A549 (cell line): ENCODE results near the gene TMCC3. TPM values are rescaled to one million over a fixed set of nuclear protein-coding genes. Genes with fewer than 3 reads are reported as not detected.

Experiments
- ATAC-seq, 2 experiments: fragments of 200-7000 bp in 1 of 2; fragments of >200 bp in 1 of 2; cut with Nextera tagmentation in 1 of 2; cut with Tn5 transposase in 1 of 2; 3 replicates each; pipeline versions ENCODE4 v1.8.0 to v1.9.1; 2018 to 2020; ENCODE audit warnings: mild to moderate bottlenecking in 1 of 2, moderate library complexity in 1 of 2
- CTCF ChIA-PET: fragments of 300-600 bp; sonication (Branson Sonifier 250); formaldehyde crosslinking; extraction: SDS; loops from one replicate; lab custom pipeline; 2021; ENCODE audit warnings: antibody characterized with exemption, inconsistent platforms; lab: Yijun Ruan, JAX
- POLR2A ChIA-PET: fragments of 350-600 bp; formaldehyde crosslinking; extraction: SDS; loops from one replicate; lab custom pipeline; 2021; ENCODE audit warnings: antibody characterized with exemption, inconsistent platforms; lab: Yijun Ruan, JAX
- DNase-seq, 2 experiments: peaks; one replicate each; pipeline versions ENCODE4 v3.0.0 to v3.0.0-alpha.2; 2011 to 2016; ENCODE audit warnings: low read depth in 1 of 2, low spot score in 1 of 2
- FAIRE-seq: peaks from 2 replicates; lab custom pipeline; 2011; peaks lifted over from hg19 to GRCh38; lab: Jason Lieb, UNC
- H3K27ac ChIP-seq, 2 experiments: fragments of >200 bp; sonication (Bioruptor Twin); formaldehyde crosslinking; 3 replicates each; pipeline ENCODE4 v1.5.1; 2016 to 2017
- H3K4me1 ChIP-seq: fragments of >200 bp; sonication (Bioruptor Twin); formaldehyde crosslinking; 3 replicates; pipeline ENCODE4 v1.6.1; 2016
- H3K4me2 ChIP-seq: fragments of >200 bp; sonication (Bioruptor Twin); formaldehyde crosslinking; 3 replicates; pipeline ENCODE4 v1.6.1; 2016
- H3K4me3 ChIP-seq: fragments of >200 bp; sonication (Bioruptor Twin); formaldehyde crosslinking; 3 replicates; pipeline ENCODE4 v1.5.1; 2016
- H3K9me3 ChIP-seq: fragments of >200 bp; sonication (Bioruptor Twin); formaldehyde crosslinking; 3 replicates; pipeline ENCODE4 v1.6.1; 2016
- BHLHE40 ChIP-seq: IDR thresholded peaks from 2 replicates; pipeline ENCODE4 v1.6.1; 2012; ENCODE audit warnings: low read depth, low read length, inconsistent platforms
- CBX2 ChIP-seq: fragments of 200-600 bp; sonication (generic); IDR thresholded peaks from 2 replicates; pipeline ENCODE4 v1.6.1; 2016; ENCODE audit warnings: low read depth, mild to moderate bottlenecking, borderline replicate concordance
- CEBPB ChIP-seq, 2 experiments: fragments of >200 bp in 1 of 2; sonication (Bioruptor Twin) in 1 of 2; formaldehyde crosslinking in 1 of 2; IDR thresholded peaks; 2 replicates each; pipeline ENCODE4 v1.6.1; 2012 to 2016
- CHD2 ChIP-seq: fragments of 150-350 bp; IDR thresholded peaks from 2 replicates; pipeline ENCODE4 v1.6.1; 2014; ENCODE audit warnings: low read length; ENCODE audit not compliant: partially characterized antibody
- CHD4 ChIP-seq: fragments of 200-600 bp; sonication (generic); IDR thresholded peaks from 2 replicates; pipeline ENCODE4 v1.6.1; 2016; ENCODE audit warnings: antibody characterized with exemption, mild to moderate bottlenecking, borderline replicate concordance
- CTCF ChIP-seq: fragments of >200 bp; sonication (Bioruptor Twin); formaldehyde crosslinking; IDR thresholded peaks from 3 replicates; pipeline ENCODE4 v1.5.1; 2016
- EP300 ChIP-seq, 2 experiments: fragments of >200 bp; sonication (Bioruptor Twin); formaldehyde crosslinking; IDR thresholded peaks; 2 replicates in 1 of 2; 3 replicates in 1 of 2; pipeline ENCODE4 v1.6.1; 2016 to 2017
- HDAC2 ChIP-seq: fragments of 200-600 bp; sonication (generic); IDR thresholded peaks from 2 replicates; pipeline ENCODE4 v1.6.1; 2016
- NFE2L2 ChIP-seq: fragments of 150-350 bp; conservative IDR thresholded peaks from 2 replicates; pipeline ENCODE4 v1.6.1; 2014; ENCODE audit warnings: low read length
- PBX3 ChIP-seq: IDR thresholded peaks from 2 replicates; pipeline ENCODE4 v1.6.1; 2012
- POLR2A ChIP-seq: IDR thresholded peaks from 2 replicates; pipeline ENCODE4 v1.6.1; 2012; ENCODE audit warnings: mild to moderate bottlenecking, low read length
- POLR2AphosphoS2 ChIP-seq: conservative IDR thresholded peaks from 2 replicates; pipeline ENCODE4 v1.6.1; 2012; ENCODE audit warnings: low read length, improper control_type of control experiment, inconsistent platforms
- RAD21 ChIP-seq, 2 experiments: fragments of >200 bp in 1 of 2; sonication (Bioruptor Twin) in 1 of 2; formaldehyde crosslinking in 1 of 2; IDR thresholded peaks in 1 of 2; conservative IDR thresholded peaks in 1 of 2; 2 replicates in 1 of 2; 3 replicates in 1 of 2; pipeline ENCODE4 v1.6.1; 2012 to 2018; ENCODE audit warnings: inconsistent platforms in 1 of 2
- RARB ChIP-seq: fragments of 250-450 bp; sonication (Bioruptor Pico); IDR thresholded peaks from 2 replicates; pipeline ENCODE4 v1.8.0; 2021; ENCODE audit warnings: mild to moderate bottlenecking, moderate library complexity
- RFX5 ChIP-seq: fragments of 450-650 bp; IDR thresholded peaks from 2 replicates; pipeline ENCODE4 v1.7.1; 2014; ENCODE audit warnings: antibody characterized with exemption, mild to moderate bottlenecking, moderate library complexity
- RNF2 ChIP-seq: fragments of 200-600 bp; sonication (generic); IDR thresholded peaks from 2 replicates; pipeline ENCODE4 v1.6.1; 2016; ENCODE audit warnings: low read depth, mild to moderate bottlenecking, antibody characterized with exemption, moderate library complexity, borderline replicate concordance
- SMC3 ChIP-seq: fragments of >200 bp; sonication (Bioruptor Twin); formaldehyde crosslinking; IDR thresholded peaks from 3 replicates; pipeline ENCODE4 v1.6.1; 2018; ENCODE audit warnings: inconsistent platforms
- ZFP36 ChIP-seq: fragments of 450-650 bp; IDR thresholded peaks from 2 replicates; pipeline ENCODE4 v1.6.1; 2014; ENCODE audit warnings: borderline replicate concordance; ENCODE audit not compliant: partially characterized antibody
- ZNF302 ChIP-seq: fragments of 250-450 bp; sonication (Bioruptor Pico); IDR thresholded peaks from 2 replicates; pipeline ENCODE4 v1.9.0; 2021; ENCODE audit warnings: inconsistent platforms, mild to moderate bottlenecking, moderate library complexity
- WGBS: methylation state at CpG from one replicate; pipeline ENCODE4 v1.1.6; 2017; ENCODE audit errors: missing lambda C conversion rate; 5-methylcytosine and 5-hydroxymethylcytosine counted together
- polyA plus RNA-seq, 4 experiments: library from polyadenylated mRNA; depleted of rRNA in 3 of 4; stranded (reverse); fragments of >200 nt; fragmentation: RNase III in 1 of 4; extraction: RNeasy Plus Mini Kit Qiagen cat#74134 plus additional on column Dnase treatment in 1 of 4; gene quantifications; 2 replicates in 3 of 4; 3 replicates in 1 of 4; pipeline ENCODE4 v1.2.3, GENCODE V29; 2011 to 2017
- TF ChIP-seq, protein P1 (sequence below): IDR thresholded peaks from 2 replicates; pipeline ENCODE4 v1.6.1; 2012
- TF ChIP-seq, protein P2 (sequence below): fragments of 150-350 bp; IDR thresholded peaks from 2 replicates; pipeline ENCODE4 v1.6.1; 2014; ENCODE audit warnings: low read depth, mild to moderate bottlenecking, low read length

Gene TMCC3
- polyA plus RNA-seq, 2 of the 4 experiments (the other 2 are of a cell fraction), result 0.50 to 0.62 TPM

GRCh38 chr12:94649349-94650142 is 811 bp downstream of the TMCC3 start:
- WGBS, result 59% methylated on average over 17 of the region's 72 CpGs
- DNase-seq (peak; percentile 26 to 34), FAIRE-seq (no peak), ATAC-seq (peak; percentile 83 to 86)
- TF ChIP-seq CTCF (peak; percentile 49), SMC3 (peak; percentile 53), RAD21 (conservative IDR thresholded peaks at IDR 0.05 in 1 of 2, IDR thresholded peaks at IDR 0.05 in 1 of 2) (peak in 1 of 2 experiments; percentile 48; a peak in 3 of 5 replicates), CHD4 (no peak)
- peak overlapping the region; percentile 95 for H3K4me3 ChIP-seq
- H3K9me3 ChIP-seq, result no peaks in the 10 kb centered on the region
- ChIA-PET CTCF (interaction anchor here (0.7 to 1.4 kb wide), 5 partner anchors 8 to 101 kb away, joined by 3 to 4 read pairs (median 3); no protein-coding TSS in a partner anchor), POLR2A (no interaction called here)
- peak overlapping the region; percentile 59 to 84; a peak in 5 of 6 replicates for H3K27ac ChIP-seq
- H3K4me1 ChIP-seq, result no peaks in the 10 kb centered on the region; the same call in 2 of the 3 replicates
- peak overlapping the region; percentile 99 for H3K4me2 ChIP-seq

- CTCF ChIA-PET, result no interaction called here
- no peaks in the 10 kb centered on the region; the same call in 2 of the 3 replicates for H3K4me1 ChIP-seq
- no peaks in the 10 kb centered on the region for H3K9me3 ChIP-seq
- H3K27ac ChIP-seq, result no peak overlapping the region
- TF ChIP-seq RNF2, result no peak
- TF ChIP-seq ZFP36, result peak; percentile 2
- FAIRE-seq, result no peak
- DNase-seq, result no peak
- H3K4me3 ChIP-seq, result no peak overlapping the region
- no peak for ATAC-seq
- H3K4me2 ChIP-seq, result no peak overlapping the region
- POLR2A ChIA-PET, result no interaction called here
- 66% methylated on average over 4 of the region's 4 CpGs for WGBS
Observed at GRCh38 chr12:94648578-94648977, 1.8 kb downstream of the TMCC3 start.

DNA sequence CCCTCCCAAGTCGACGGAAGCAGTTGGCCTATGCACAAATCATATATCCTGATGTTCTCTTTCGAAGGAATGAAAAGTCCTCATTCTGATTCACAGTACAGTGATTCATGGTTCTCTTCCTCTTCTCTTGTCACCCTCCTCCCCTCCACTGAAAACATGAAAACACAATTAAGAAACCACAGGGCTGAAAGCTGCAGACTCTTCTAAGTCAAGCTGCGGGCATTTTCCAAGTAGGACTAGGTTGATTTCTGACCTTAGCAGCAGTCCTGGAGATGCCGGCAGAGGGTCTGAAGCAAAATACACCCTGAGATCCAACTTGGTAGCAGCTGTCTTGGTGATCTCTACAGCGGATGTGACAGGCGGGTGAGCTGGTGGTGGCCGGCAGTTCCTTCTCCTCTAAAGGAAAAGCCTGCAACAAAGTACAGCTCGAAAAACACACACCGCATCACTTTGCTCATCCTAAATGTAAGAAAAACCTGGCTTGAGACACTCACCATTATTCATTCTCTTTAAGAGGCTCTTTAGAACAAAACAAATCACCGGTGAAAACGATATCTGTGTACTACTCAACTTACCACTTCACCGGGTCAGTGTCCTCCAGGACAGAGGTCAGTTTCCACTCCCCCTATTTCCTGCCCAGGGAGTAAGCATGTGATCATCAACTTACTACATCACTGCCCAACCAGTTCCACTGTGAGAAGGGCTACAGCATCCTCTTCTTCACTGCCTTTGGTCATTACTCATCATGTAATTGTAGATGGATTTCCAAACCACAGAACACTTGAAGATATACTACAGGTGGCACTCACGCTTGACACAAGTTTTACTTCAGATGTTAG is 6.0 kb downstream of the TMCC3 start:
- Histone ChIP-seq H3K9me3 (no peaks in the 10 kb centered on the region), H3K27ac (no peak overlapping the region), H3K4me1 (no peaks in the 10 kb centered on the region), H3K4me2 (no peak overlapping the region), H3K4me3 (no peak overlapping the region)
- DNase-seq (no peak), FAIRE-seq (no peak), ATAC-seq (no peak)
- ChIA-PET POLR2A (no interaction called here), CTCF (no interaction called here)
- WGBS, result 79% methylated on average over 14 of the region's 14 CpGs
- TF ChIP-seq ZNF302 (CRISPR knock-in tag) (no peak), PBX3 (no peak), POLR2A (no peak), POLR2AphosphoS2 (no peak), CEBPB (IDR thresholded peaks at IDR 0.05) (no peak), EP300 (IDR thresholded peaks at IDR 0.05) (no peak), RARB (CRISPR knock-in tag) (no peak), HDAC2 (no peak), CBX2 (no peak), NFE2L2 (no peak), RAD21 (conservative IDR thresholded peaks at IDR 0.05 in 1 of 2, IDR thresholded peaks at IDR 0.05 in 1 of 2) (no peak), RFX5 (no peak), CHD2 (no peak), SMC3 (no peak), BHLHE40 (no peak)
- TF ChIP-seq, protein P1, sequence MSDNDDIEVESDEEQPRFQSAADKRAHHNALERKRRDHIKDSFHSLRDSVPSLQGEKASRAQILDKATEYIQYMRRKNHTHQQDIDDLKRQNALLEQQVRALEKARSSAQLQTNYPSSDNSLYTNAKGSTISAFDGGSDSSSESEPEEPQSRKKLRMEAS, result no peak
- TF ChIP-seq, protein P2, sequence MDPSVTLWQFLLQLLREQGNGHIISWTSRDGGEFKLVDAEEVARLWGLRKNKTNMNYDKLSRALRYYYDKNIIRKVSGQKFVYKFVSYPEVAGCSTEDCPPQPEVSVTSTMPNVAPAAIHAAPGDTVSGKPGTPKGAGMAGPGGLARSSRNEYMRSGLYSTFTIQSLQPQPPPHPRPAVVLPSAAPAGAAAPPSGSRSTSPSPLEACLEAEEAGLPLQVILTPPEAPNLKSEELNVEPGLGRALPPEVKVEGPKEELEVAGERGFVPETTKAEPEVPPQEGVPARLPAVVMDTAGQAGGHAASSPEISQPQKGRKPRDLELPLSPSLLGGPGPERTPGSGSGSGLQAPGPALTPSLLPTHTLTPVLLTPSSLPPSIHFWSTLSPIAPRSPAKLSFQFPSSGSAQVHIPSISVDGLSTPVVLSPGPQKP, result no peak
